AG08395 (cell line): Measurements from ENCODE around the gene ARL3.
"Not testable (repeated sequence)": the region's sequence is repeated elsewhere in the genome, so short reads cannot be mapped to it uniquely, and the experiment has no call there.

Source experiments
- DNase-seq: peaks from one replicate; pipeline ENCODE4 v3.0.0; 2012; ENCODE audit warnings: mixed read lengths, low spot score

The ARL3 gene, protein sequence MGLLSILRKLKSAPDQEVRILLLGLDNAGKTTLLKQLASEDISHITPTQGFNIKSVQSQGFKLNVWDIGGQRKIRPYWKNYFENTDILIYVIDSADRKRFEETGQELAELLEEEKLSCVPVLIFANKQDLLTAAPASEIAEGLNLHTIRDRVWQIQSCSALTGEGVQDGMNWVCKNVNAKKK

DNA sequence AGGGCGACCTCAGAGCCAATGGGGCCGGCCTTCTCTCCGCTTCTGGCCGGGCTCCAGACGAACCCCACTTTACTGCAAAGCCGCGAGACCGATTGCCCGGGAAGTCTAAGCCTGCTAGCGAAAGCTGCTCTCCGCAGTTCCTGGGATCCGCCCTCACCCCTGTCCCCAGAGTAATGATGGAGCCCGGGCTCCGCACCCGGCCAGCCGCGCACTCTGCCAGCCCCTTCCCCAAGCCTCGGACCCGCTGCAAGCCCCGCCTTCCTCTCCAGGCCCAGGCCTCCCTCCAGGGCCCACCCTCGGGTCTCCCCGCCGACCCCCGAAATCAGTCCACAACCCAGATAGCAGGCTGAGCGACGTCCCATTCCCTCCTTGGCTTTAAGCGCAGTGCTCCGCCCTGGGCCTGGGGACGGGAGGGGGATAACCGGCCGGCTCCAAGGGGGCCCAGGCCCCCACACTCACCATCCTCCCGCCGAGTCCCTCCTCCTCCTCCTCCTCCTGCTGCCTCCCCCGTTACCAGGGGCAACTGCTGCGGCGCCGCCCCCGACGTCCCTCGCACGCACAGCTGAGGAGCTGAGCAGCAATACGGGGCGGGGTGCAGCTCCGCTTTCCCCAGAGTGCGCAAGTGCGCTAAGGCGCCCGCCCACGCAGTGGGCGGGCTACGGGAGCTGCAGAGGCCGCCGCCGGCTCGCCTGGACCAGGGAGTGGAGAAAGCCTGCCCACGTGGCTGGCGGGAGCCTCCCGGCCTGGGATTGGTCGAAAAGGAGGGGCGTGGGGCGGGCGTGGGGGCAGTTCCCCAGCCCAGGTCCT lies at the start of gene ARL3:
Gene ARL3, minus strand, starts transcription at position 584 of the 807 bp plus-strand sequence. Its CDS starts 122 bp downstream, at position 462.
- peak; percentile 99 for DNase-seq

DNA sequence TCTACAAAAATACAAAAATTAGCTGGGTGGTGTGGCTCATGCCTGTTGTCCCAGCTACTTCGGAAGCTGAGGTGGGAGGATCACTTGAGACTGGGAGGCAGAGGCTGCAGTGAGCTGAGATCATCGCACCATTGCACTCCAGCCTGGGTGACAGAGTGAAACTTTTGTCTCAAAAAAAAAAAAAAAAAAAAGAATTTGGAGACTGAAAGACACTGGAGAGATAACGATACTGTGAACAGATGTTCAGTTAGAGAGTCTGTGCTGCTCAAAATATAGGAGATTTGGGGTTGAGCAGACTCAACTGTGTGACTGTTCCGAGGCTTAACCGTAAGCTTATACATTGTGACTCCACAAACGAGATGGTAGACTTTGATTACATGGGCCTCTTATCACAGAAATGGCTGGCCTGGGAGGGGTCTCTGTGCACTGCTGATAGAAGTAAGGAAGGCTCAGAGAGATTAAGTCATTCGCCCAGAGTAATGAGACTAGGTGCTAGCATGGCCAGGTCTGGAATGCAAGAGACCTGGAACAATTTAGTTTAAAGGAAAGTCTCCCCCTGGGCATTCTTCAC lies 48.9 kb upstream of the ARL3 start:
- DNase-seq = no peak

DNA sequence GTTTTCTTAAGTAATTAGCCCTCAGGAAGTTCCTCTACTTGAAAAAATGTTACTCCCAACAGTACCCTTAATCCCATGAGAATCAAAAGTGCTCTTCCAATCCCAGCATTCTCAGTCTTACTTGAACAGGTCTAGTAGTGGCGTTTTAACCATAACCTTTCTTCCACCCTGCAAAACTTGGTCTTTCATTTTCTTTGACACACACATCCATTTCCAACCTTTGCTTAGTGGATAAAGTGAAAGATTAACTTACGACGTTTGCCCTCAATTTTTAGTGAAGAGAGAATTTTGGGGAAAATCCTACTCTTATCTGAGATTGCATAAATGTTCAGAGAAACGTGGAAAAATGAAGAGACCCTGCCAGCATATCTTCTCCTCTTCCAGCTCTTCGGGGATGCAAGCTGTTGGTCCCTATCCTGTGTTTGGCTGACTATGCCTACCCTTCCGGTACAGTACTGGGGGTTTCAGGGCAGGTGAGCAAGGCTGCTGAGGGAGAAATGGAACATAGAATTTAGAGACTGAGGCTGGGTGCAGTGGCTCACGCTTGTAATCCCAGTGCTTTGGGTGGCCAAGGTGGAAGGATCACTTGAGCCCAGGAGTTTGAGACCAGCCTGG lies 48.3 kb upstream of the ARL3 start:
- no peak for DNase-seq

DNA sequence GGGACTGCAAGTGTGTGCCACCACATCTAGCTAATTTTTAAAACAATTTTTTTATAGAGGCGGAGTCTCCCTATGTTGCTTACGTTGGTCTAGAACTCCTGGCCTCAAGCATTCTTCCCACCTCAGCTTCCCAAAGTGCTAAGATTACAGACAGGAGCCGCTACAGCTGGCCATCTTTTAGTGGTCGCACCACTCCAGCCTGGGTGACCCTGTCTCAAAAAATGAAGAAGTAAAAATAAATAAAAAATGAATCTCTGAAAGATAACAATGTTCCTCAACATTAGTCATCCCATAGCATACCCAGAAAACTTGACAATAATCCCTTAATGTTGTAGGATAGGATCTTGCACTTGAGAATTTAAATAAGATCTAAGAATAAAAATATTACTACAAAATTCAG lies 47.8 kb upstream of the ARL3 start:
- no peak for DNase-seq

DNA sequence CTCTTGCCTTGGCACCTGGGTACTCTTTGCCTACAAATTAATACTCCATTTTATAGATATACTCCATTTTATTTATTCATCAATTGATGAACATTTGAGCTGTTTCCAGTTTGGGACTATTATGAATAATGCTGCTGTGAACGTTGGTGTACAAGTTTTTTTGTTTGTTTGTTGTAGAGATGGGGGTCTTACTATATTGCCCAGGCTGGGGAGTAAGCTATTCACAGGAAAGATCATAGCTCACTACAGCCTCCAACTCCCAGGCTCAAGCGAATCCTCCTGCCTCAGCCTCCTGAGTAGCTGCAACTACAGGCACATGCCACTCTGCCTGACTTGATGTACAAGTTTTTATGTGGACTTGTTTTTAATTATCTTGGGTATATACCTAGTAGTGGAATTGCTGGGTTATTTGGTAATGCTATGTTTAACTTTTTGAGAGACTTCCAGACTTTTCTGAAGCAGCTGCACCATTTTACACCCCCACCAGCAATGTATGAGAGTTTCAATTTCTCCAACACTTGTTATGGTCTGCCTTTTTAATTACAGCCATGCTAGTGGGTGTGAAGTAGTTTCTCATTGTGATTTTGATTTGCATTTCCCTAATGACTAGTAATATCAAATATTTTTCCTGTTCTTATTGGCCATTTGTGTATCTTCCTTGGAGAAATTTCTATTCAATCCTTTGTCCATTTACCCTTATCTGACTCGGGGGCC lies 45.5 kb upstream of the ARL3 start:
- DNase-seq = no peak

DNA sequence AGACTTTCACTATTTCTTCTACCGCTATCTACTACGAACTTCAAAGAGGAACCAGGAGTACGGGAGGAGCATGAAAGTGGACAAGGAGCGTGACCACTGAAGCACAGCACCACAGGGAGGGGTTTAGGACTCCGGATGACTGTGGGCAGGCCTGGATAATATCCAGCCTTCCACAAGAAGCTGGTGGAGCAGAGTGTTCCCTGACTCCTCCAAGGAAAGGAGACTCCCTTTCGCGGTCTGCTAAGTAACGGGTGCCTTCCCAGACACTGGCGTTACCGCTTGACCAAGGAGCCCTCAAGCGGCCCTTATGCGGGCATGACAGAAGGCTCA lies 44.7 kb upstream of the ARL3 start:
- not testable (repeated sequence) for DNase-seq

DNA sequence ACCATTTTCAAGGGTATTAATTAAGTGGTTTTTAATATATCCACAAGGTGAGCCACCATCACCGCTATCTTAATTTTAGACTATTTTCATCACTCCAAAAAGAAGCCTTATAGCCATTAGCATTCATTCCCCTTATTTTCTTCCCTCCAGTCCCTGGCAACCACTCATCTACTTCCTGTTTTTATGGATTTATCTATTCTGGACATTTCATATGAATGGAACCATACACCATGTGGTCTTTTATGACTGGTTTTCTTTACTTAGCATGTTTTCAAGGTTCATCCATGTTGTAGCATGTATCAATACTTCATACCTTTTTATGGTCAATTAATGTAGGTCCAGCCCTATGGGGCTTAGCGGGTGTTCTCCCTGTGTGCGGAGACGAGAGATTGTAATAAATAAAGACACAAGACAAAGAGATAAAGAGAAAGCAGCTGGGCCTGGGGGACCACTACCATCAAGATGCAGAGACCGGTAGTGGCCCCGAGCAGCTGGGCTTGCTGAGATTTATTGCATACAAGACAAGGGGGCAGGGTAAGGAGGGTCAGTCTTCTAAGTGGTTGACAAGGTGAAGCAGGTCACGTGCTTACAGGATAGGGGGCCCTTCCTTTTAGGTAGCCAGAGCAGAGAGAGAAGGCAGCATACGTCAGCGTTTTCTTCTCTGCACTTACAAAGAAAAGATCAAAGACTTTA lies 44.2 kb upstream of the ARL3 start:
- no peak for DNase-seq

DNA sequence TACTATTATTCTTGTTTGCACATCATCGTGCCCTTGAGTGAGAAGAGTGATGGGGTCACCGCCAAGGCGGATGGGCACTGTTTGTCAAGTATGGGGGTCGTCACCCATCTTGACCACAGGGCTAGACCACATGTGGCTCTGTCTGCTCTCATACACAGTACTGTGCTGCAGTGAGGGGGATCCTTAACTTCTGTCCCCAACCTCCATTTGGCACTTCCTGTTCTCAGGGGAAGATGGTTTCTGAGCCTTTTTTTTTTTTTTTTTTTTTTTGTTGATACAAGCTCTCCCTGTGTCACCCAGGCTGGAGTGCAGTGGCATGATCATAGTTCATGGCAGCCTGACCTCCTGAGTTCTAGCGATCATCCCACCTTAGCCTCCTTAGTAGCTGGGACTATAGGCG lies 43.1 kb upstream of the ARL3 start:
- no peak for DNase-seq

DNA sequence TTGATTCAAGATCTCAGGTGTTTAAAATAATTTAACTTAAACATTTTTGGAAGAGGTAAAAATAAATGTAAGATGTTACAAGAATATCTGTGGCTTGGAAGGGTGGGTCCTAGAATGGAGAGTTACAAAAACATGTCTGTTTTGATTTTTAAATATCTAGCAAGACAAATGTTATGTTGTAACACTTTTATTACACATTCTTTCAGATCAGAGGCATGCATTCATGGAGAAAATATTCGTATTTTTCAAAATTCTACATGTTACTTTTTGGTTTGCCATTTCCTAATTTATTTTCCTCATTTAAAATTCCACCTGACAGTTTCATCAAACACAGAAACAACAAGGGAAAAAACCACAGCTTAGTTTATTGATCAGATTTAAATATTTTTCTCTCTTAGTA lies 39.5 kb upstream of the ARL3 start:
- DNase-seq = no peak

DNA sequence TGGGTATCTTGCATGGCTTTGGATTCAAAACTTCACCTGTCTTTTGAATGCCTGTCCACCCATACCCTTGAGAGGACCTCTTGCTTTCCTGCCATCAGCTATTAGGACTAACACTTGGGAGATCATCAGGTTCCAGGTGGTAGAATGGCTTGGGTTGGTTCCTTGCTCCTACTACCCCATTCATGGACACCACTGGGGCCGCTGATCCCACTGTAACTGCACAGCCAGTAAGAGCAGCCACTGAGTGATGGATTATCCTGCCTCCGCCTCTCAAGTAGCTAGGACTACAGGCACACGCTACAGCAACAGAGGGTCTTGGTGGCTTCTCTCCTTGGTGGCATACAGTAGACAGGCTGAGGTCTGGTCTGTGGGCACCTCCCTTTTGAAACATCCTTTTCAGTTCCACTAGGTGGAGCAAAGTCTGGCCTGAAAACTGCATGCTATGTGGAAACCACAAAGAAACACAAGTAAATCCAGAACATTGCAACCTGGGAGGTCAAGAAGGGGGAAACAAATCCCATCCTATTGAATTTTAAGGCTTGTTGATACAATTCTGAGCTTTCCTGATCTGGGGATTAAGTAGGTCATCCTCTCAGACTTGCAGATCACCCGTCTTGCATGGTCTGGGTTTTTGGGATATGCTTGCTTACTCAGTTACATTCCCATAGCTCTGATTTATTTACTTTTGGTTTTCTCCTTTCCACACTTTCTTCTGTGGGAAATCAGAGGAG lies 38.9 kb upstream of the ARL3 start:
- peak; percentile 64 for DNase-seq

DNA sequence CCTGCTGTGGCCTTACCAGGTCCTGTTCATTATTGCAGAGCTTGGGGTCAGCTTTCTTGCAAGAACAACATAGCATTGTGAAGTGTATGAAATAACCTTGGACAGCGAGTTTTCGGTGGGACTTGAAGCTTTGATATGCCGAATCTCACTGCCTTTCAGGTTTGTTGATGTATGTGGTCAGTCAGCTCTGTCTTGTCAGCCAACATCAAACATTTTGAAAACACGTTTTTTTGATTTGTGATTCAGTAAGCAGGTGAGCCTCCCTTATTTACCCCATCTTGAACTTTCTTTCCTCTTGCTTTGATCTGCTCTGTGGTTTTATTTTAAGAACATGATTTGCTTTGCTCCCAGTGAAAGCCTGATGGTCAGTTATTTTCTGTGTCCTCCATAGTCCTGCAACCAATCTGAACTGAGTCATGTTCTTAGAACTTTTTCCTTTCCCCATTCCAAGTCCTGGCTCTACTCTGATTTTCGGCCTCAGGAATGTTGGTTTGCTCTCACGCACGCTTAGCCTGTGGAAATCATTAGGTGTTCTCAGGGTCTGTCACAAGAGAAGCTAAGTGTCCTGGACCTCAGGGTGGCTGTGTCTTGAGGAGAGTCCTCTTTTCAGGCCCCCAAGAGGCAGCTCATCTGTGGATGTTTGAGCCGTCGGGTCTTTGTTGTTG lies 38.2 kb upstream of the ARL3 start:
- DNase-seq = peak; percentile 90

DNA sequence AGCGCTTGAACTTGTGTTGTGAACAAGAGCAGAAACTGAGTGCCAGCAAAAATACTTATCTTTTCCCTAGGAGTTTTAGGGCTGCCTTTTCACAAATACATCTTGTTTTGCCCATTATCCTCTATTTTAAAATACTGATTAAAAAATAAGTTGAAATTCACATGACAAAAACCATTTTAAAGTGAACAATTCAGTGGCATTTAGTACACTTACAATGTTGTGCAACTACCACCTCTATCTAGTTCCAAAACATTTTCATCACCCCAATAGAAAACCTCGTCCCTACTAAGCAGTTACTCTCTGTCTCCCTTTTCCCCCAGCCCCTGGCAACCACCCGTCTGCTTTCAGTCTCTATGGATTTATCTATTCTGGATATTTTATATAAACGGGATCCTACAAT lies 31.0 kb upstream of the ARL3 start:
- DNase-seq = no peak

DNA sequence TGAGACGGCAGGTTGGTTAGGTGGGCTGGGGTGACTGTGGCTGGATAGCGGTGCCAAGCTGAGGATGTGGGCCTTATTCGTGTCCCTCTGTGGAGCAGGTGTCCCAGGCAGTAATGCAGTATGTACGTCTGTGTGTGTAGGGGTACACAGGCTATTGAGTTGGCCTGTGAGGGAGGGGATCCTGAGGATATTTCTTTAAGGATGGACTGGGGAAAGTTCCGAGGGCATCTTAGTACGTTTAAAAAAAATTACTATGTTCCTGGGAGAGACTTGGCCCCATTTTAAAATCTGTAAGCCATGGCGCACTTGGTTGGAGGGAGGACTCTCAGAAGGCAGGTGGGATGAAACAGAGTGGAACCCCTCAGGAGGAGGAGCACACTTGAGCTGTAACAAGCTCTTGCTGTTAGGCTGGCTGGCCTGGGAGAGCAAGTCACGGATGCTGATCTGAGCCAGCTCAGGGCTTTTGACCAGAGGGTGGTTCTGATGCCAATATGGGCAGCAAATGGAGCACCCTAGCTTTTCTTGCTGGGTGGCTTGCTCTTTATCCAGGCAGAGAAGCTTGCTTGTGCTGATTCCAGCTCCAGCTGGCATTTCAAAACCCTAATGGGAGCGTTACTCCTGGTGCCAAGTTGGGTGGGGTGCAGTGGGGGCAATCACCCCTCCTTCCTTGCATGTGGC lies 30.3 kb upstream of the ARL3 start:
- no peak for DNase-seq

DNA sequence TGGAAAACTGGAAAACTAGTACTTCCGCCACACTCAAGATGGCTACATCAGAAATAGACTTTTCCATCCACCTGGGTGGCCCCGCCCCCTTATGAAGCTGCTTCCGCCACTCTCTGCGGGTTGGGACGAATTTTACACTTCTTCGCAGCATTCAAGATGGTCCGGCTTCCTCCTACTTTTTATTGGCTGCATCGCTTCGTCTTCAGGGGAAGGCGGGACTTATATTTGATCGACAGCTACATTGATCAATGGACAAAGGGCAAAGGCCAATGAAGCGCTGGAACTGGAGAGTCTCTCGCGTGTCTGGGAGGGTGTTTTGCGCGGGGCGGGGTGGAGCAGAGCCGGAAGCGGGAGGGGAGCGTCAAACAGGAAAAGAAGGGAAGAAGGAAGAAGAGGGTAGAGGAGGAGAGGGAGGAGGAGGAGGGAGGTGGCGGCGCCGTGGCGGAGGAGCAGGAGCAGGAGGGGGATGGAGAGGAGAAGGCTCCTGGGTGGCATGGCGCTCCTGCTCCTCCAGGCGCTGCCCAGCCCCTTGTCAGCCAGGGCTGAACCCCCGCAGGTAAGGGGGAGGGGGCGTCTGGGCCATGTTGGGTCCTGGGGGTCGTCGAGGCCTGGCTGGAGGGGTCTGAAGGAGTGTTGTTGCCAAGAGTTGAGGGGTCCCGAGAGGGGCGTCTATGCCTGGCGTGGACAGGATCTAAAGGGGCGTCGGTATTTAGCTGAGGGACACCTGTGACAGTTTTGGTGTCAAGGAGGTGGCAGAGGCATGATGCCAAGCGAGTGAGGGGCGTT lies 29.6 kb upstream of the ARL3 start, which contains the start of gene WBP1L:
Gene WBP1L, plus strand, starts transcription at position 361 of the 786 bp plus-strand sequence. Its CDS starts 106 bp downstream, at position 467.
- DNase-seq = peak; percentile 98

DNA sequence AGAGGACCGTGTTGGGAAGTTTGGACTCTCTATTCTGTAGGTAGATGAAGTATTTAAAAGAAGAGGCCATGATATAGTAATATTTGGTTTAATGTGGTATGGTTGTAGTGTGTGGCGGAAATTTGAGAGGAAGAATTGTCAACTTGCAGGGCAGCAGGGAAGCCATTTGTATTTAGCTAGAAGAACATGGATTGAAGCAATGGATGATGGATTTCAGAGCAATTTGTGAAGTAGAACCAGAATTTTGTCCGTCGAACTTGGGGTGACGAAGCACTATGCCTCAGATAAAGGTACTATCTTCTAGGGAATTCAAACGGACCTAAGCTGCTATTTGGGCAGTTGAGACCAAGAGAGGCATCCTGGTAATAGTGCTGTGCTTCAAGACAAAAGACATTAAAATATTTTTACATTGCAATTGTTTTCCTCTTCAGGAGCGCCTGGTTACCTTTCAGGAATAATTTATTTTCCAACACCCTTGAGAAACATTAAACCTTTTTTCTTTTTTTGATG lies 28.9 kb upstream of the ARL3 start:
- no peak for DNase-seq

DNA sequence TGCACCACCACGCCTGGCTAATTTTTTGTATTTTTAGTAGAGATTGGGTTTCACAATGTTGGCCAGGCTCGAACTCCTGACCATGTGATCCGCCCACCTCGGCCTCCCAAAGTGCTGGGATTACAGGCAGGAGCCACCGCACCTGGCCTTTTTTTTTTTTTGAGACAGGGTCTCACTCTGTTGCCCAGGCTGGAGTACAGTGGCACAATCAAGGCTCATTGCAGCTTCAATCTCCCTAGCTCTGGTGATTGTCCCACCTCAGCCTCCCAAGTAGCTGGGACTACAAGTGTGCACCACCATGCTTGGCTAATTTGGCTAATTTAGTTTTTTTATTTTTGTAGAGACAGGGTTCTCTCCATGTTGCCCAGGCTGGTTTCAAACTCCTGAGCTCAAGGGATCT lies 28.1 kb upstream of the ARL3 start:
- not testable (repeated sequence) for DNase-seq

DNA sequence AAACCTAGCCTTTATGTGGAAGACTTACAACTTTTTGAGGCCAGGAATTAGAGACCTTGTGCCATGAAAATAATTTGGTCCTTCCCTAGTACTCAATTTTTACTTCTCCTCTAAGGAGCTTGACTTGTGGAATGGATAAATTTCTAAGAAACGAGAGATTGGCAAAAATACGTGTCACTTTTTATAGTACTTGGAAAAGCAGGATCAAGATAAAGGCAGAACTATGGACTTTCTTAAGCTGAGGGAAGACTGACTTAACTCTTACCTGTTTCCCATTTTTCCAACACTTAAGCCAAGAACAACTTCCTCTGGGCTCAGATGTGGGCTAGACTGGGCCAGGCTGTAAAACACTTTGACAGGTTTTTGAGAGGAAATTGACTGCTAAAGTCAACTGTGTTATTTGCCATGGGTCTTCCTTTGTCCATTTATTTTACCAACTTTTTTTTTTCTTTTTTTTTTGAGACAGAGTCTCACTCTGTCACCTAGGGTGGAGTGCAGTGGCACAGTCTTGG lies 27.6 kb upstream of the ARL3 start:
- DNase-seq = no peak

DNA sequence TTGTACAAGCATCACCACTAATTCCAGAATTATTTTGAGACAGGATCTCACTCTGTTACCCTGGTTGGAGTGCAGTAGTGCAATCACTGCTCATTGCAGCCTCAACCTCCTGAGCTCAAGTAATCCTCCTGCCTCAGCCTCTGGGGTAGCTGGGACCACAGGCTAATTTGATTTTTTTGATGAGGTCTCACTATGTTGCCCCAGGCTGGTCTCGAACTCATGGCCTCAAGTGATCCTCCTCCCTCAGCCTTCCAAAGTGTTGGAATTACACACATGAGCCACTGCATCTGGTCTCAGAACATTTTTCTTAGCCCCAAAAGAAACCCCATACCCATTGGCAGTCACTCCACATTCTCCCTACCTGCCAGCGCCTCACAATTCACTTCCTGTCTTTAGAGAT lies 26.0 kb upstream of the ARL3 start:
- DNase-seq = no peak

DNA sequence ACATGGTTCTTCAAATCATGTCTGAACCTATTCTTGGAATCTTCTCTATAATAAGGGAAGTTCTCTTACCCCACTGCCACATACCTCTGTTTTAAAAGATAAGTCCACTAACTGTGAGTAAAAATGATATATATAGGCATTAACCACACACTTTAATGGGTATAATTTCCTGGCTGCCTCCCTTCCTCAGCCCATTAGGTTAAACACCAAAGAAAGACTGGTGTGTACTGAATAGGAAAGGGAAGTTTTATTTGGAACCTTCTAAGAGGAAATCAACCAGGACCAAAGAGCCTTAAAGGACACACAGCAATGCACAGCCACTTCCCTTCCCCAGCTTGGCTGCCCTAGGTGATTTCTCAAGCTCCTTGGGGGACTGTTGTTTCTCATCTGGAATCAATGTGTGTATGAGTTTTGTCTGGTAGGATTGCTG lies 24.5 kb upstream of the ARL3 start:
- no peak for DNase-seq
